ENCODE data around the gene GNAL.

- TF ChIP-seq CTCF (IDR thresholded peaks at IDR 0.05 in 2 of 3, conservative IDR thresholded peaks at IDR 0.05 in 1 of 3; ENCODE audit: borderline replicate concordance in 1 of 3, insufficient read depth in 1 of 3, low read depth in 2 of 3, low read length in 2 of 3) (no peak), POLR2A (IDR thresholded peaks at IDR 0.05; ENCODE audit: borderline replicate concordance, extremely low read depth, insufficient read depth, insufficient read length) (no peak), RAD21 (IDR thresholded peaks at IDR 0.05; ENCODE audit: low read depth) (no peak)
Measured at GRCh38 chr18:11747286-11747685, 58.2 kb downstream of the GNAL start.

All from HCT116 (cell line).